ENCODE data around the gene FAM184B. TPM values are rescaled to one million over a fixed set of nuclear protein-coding genes. Genes with fewer than 3 reads are reported as not detected.

FAM184B gene
- total RNA-seq, 1 experiment from 2014 or later, result 0.09 TPM

DNA sequence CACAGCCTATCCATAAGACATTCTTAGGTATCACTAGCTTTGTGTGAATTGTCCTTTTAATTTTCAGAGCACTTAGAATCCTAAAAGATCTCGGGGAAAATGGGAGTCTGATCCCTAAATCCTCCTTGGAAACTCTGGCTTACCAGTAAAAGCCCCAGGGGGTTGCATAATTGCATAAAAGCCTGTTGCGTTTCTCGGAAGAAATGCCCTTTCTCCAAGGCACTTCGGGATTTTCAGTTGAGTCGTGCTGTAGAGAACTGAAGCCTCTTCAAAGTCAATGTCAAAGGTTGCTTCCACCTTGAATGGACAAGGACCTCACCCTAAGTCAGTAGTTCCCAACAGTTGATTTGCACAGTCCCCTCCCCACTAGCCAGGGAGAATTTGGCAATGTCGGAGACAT, 20.8 kb downstream of the FAM184B start:
- Histone ChIP-seq H2BK12ac (ENCODE audit: insufficient read length, low read depth, low read length) (no peak overlapping the region), H3K56ac (ENCODE audit: insufficient read length, low read depth, low read length) (no peak overlapping the region), H3K27me3 (ENCODE audit: insufficient read depth, low read length) (no peaks in the 10 kb centered on the region), H3K4me1 (ENCODE audit: insufficient read depth, low read length) (peaks cover 5% of the 10 kb centered on the region; the same call in 1 of the 2 replicates), H4K20me1 (ENCODE audit: control insufficient read depth, insufficient read depth, insufficient read length) (no peaks in the 10 kb centered on the region), H3K14ac (ENCODE audit: insufficient read depth, low read length) (no peak overlapping the region), H4K91ac (ENCODE audit: insufficient read length, low read depth, low read length) (no peak overlapping the region), H2AK5ac (ENCODE audit: insufficient read length, low read length) (no peak overlapping the region), H3K79me1 (ENCODE audit: insufficient read depth, low read depth, low read length, poor library complexity, severe bottlenecking) (no peaks in the 10 kb centered on the region), H2BK15ac (ENCODE audit: low read depth, low read length) (no peak overlapping the region), H3K4ac (ENCODE audit: low read depth, low read length) (no peak overlapping the region), H3K18ac (ENCODE audit: insufficient read length, low read depth, low read length) (no peak overlapping the region), H3T11ph (ENCODE audit: low read length) (no peak overlapping the region), H2BK5ac (ENCODE audit: insufficient read length, low read length) (no peak overlapping the region), H2BK20ac (ENCODE audit: low read depth, low read length, poor library complexity, severe bottlenecking) (no peak overlapping the region), H4K8ac (replicated peaks; ENCODE audit: insufficient read length, low read depth, low read length) (no peak overlapping the region), H4K5ac (ENCODE audit: insufficient read length, low read depth, low read length) (no peak overlapping the region), H3K23me2 (ENCODE audit: insufficient read length, low read depth, low read length, poor library complexity, severe bottlenecking) (no peaks in the 10 kb centered on the region), H3K79me2 (ENCODE audit: insufficient read depth, low read length) (no peaks in the 10 kb centered on the region), H3K9me3 (ENCODE audit: control insufficient read depth, low read depth, low read length) (no peaks in the 10 kb centered on the region), H3K4me2 (ENCODE audit: insufficient read depth, insufficient read length, low read length) (no peak overlapping the region), H3K27ac (ENCODE audit: insufficient read length, low read depth, low read length) (no peak overlapping the region), H3K23ac (ENCODE audit: insufficient read length, low read depth, low read length) (no peak overlapping the region), H3K9ac (ENCODE audit: extremely low read depth, insufficient read length, low read length) (no peak overlapping the region), H2BK120ac (ENCODE audit: low read depth, low read length, poor library complexity, severe bottlenecking) (no peak overlapping the region), H2AFZ (ENCODE audit: low read length) (no peak overlapping the region)
- TF ChIP-seq, protein P1, sequence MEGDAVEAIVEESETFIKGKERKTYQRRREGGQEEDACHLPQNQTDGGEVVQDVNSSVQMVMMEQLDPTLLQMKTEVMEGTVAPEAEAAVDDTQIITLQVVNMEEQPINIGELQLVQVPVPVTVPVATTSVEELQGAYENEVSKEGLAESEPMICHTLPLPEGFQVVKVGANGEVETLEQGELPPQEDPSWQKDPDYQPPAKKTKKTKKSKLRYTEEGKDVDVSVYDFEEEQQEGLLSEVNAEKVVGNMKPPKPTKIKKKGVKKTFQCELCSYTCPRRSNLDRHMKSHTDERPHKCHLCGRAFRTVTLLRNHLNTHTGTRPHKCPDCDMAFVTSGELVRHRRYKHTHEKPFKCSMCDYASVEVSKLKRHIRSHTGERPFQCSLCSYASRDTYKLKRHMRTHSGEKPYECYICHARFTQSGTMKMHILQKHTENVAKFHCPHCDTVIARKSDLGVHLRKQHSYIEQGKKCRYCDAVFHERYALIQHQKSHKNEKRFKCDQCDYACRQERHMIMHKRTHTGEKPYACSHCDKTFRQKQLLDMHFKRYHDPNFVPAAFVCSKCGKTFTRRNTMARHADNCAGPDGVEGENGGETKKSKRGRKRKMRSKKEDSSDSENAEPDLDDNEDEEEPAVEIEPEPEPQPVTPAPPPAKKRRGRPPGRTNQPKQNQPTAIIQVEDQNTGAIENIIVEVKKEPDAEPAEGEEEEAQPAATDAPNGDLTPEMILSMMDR (conservative IDR thresholded peaks at IDR 0.05), result no peak
- DNase-seq, result no peak
- peaks cover 9 to 13% of the 10 kb centered on the region in 2 experiments for H3K4me1 Mint-ChIP-seq
- WGBS (ENCODE audit: extremely low coverage, insufficient read length, low lambda C conversion rate), result no CpG with 5 or more reads among the region's 6 CpGs
- H3K9me3 Mint-ChIP-seq, result peaks cover under 1 to 3% of the 10 kb centered on the region in 2 experiments; a peak in 2 of 5 replicates
- 0 out of 7 replicates have a peak, but pooled peaks cover 0 to 2% (median 0%) of the 10 kb centered on the region in 3 experiments for H3K36me3 Mint-ChIP-seq (ENCODE audit: insufficient read depth in 1 of 3, low read depth in 3 of 3)
- peaks cover 8% of the 10 kb centered on the region for H3K27me3 Mint-ChIP-seq (ENCODE audit: low read depth)
- no peak overlapping the region; a peak in 1 of 5 replicates for H3K4me3 Mint-ChIP-seq
- H3K27ac Mint-ChIP-seq, result peak overlapping the region in 1 of 3 experiments; percentile 17; a peak in 1 of 7 replicates
